Gastroesophageal sphincter (tissue), 4 donors: ENCODE measurements around the gene MARK3. TPM values are rescaled to one million over a fixed set of nuclear protein-coding genes. Genes with fewer than 3 reads are reported as not detected.
A peak's percentile ranks its signal among the peaks of the same experiment; 100 is the strongest.

Experiments used
- ATAC-seq: fragments of 150-250 bp; one replicate; pipeline ENCODE4 v1.9.1; 2016; ENCODE audit warnings: mild to moderate bottlenecking, moderate library complexity
- H3K27ac ChIP-seq, 4 donors: fragments of 200-600 bp; sonication (generic) in 3 of 4; 1 replicate in 3 of 4; 2 replicates in 1 of 4; pipeline ENCODE4 v1.5.1; 2016 to 2019
- H3K27me3 ChIP-seq: fragments of 200-600 bp; sonication (generic); one replicate; pipeline ENCODE4 v1.5.1; 2019
- H3K36me3 ChIP-seq, 2 donors: fragments of 200-600 bp; sonication (generic); one replicate each; pipeline ENCODE4 v1.5.1; 2019; ENCODE audit warnings: control low read depth in 1 of 2
- H3K4me1 ChIP-seq, 3 donors: fragments of 200-600 bp; sonication (generic); 1 replicate in 2 of 3; 2 replicates in 1 of 3; pipeline ENCODE4 v1.5.1; 2016 to 2019; ENCODE audit warnings: control low read depth in 2 of 3
- H3K4me3 ChIP-seq, 2 donors: fragments of 200-600 bp; sonication (generic); one replicate each; pipeline ENCODE4 v1.5.1; 2019; ENCODE audit warnings: mild to moderate bottlenecking in 1 of 2, moderate library complexity in 1 of 2
- H3K9me3 ChIP-seq, 3 donors: fragments of 200-600 bp; sonication (generic); one replicate each; pipeline ENCODE4 v1.5.1; 2017 to 2019; ENCODE audit warnings: control low read depth in 2 of 3
- CTCF ChIP-seq, 4 experiments: fragments of 200-600 bp in 2 of 4; fragments of 450-650 bp in 2 of 4; sonication (generic) in 1 of 4; IDR thresholded peaks; one replicate each; pipeline ENCODE4 v1.5.1; 2017 to 2019; ENCODE audit warnings: antibody characterized with exemption in 4 of 4, mild to moderate bottlenecking in 2 of 4, moderate library complexity in 2 of 4
- EP300 ChIP-seq: sonication (generic); formaldehyde crosslinking; IDR thresholded peaks from one replicate; pipeline ENCODE4 v1.6.1; 2017; ENCODE audit warnings: antibody characterized with exemption, mild to moderate bottlenecking
- POLR2A ChIP-seq, 2 donors: fragments of 450-650 bp; IDR thresholded peaks; one replicate each; pipeline ENCODE4 v1.6.1; 2017; ENCODE audit warnings: antibody characterized with exemption in 2 of 2, mild to moderate bottlenecking in 2 of 2, moderate library complexity in 1 of 2
- POLR2AphosphoS5 ChIP-seq: sonication (generic); formaldehyde crosslinking; IDR thresholded peaks from one replicate; pipeline ENCODE4 v1.6.1; 2017; ENCODE audit warnings: antibody characterized with exemption
- WGBS, 2 donors: methylation state at CpG; one replicate each; pipeline ENCODE4 v1.1.5; 2018; ENCODE audit warnings: low coverage in 1 of 2; 5-methylcytosine and 5-hydroxymethylcytosine counted together
- total RNA-seq, 4 donors: library from RNA; depleted of rRNA; stranded (reverse); fragments of >200 nt; gene quantifications; one replicate each; pipeline ENCODE4 v1.1.0, GENCODE V29; 2016

MARK3 gene
- total RNA-seq, 4 donors from 2014 or later = 65.1 to 127 (median 70.4) TPM

GRCh38 chr14:103408491-103409155 lies 23.4 kb downstream of the MARK3 start:
- no peaks in the 10 kb centered on the region for H3K27me3 ChIP-seq
- peaks cover 0 to 41% (median 4%) of the 10 kb centered on the region in 3 donors for H3K4me1 ChIP-seq
- no peak overlapping the region for H3K4me3 ChIP-seq
- 61 to 75% methylated on average over 3 to 6 of the region's 7 CpGs for WGBS, 2 donors
- H3K27ac ChIP-seq = peak overlapping the region in 1 of 4 donors; percentile 4
- no peaks in the 10 kb centered on the region for H3K9me3 ChIP-seq
- ATAC-seq = no peak
- TF ChIP-seq EP300 = no peak
- TF ChIP-seq POLR2A (IDR thresholded peaks at IDR 0.05) = no peak
- TF ChIP-seq POLR2AphosphoS5 = no peak
- TF ChIP-seq CTCF (IDR thresholded peaks at IDR 0.05) = no peak
- peaks cover 0 to 59% of the 10 kb centered on the region in 2 donors for H3K36me3 ChIP-seq

- H3K27me3 ChIP-seq = no peaks in the 10 kb centered on the region
- H3K36me3 ChIP-seq = peaks cover 0 to 24% of the 10 kb centered on the region in 2 donors
- TF ChIP-seq CTCF (IDR thresholded peaks at IDR 0.05) (no peak), POLR2A (IDR thresholded peaks at IDR 0.05) (no peak)
- WGBS, 2 donors = 89 to 96% methylated on average over 2 of the region's 2 CpGs
- no peak overlapping the region for H3K4me3 ChIP-seq
- no peaks in the 10 kb centered on the region for H3K9me3 ChIP-seq
- H3K27ac ChIP-seq = no peak overlapping the region
- peaks cover 0 to 18% (median 0%) of the 10 kb centered on the region in 3 donors for H3K4me1 ChIP-seq
- no peak for ATAC-seq
These were observed 31.7 kb downstream of the MARK3 start for GRCh38 chr14:103416916-103417315.

- TF ChIP-seq CTCF (IDR thresholded peaks at IDR 0.05) (no peak), POLR2A (IDR thresholded peaks at IDR 0.05) (no peak), EP300 (no peak), POLR2AphosphoS5 (no peak)
- Histone ChIP-seq H3K4me3 (no peak overlapping the region), H3K4me1 (peaks cover 0 to 29% (median 0%) of the 10 kb centered on the region in 3 donors), H3K9me3 (no peaks in the 10 kb centered on the region), H3K27me3 (no peaks in the 10 kb centered on the region), H3K36me3 (peaks cover 0 to 10% of the 10 kb centered on the region in 2 donors), H3K27ac (no peak overlapping the region)
- 59 to 75% methylated on average over 3 of the region's 3 CpGs for WGBS, 2 donors
- no peak for ATAC-seq
These were observed 33.2 kb downstream of the MARK3 start for GRCh38 chr14:103418481-103418818.

GRCh38 chr14:103421556-103421955 lies 36.3 kb downstream of the MARK3 start:
- Histone ChIP-seq H3K4me3 (no peak overlapping the region), H3K9me3 (no peaks in the 10 kb centered on the region), H3K36me3 (peaks cover 0 to 5% of the 10 kb centered on the region in 2 donors), H3K27ac (no peak overlapping the region), H3K27me3 (no peaks in the 10 kb centered on the region), H3K4me1 (peaks cover 0 to 33% (median 0%) of the 10 kb centered on the region in 3 donors)
- 88 to 100% methylated on average over 3 of the region's 3 CpGs for whole genome bisulfite sequencing, 2 donors
- ATAC-seq = no peak
- TF ChIP-seq POLR2AphosphoS5 (no peak), POLR2A (IDR thresholded peaks at IDR 0.05) (no peak), EP300 (no peak), CTCF (IDR thresholded peaks at IDR 0.05) (no peak)

GRCh38 chr14:103423050-103423461 lies 37.8 kb downstream of the MARK3 start:
- peak overlapping the region in 1 of 4 donors; percentile 34 for H3K27ac ChIP-seq
- 42% methylated on average over 1 of the region's 1 CpG; no CpG with 5 or more reads in 1 of the 2 donors for WGBS, 2 donors

More at GRCh38 chr14:103423050-103423461, 37.8 kb downstream of the MARK3 start:
- TF ChIP-seq CTCF (IDR thresholded peaks at IDR 0.05) = no peak
- TF ChIP-seq EP300 = no peak
- no peak for TF ChIP-seq POLR2A (IDR thresholded peaks at IDR 0.05)
- no peak for TF ChIP-seq POLR2AphosphoS5
- H3K36me3 ChIP-seq = peaks cover 0 to 5% of the 10 kb centered on the region in 2 donors
- H3K27me3 ChIP-seq = no peaks in the 10 kb centered on the region
- no peak overlapping the region for H3K4me3 ChIP-seq
- H3K4me1 ChIP-seq = peaks cover 0 to 35% (median 2%) of the 10 kb centered on the region in 3 donors
- ATAC-seq = peak; percentile 28
- no peaks in the 10 kb centered on the region for H3K9me3 ChIP-seq
